GM19043 (cell line): ENCODE results near the gene B3GALT6.
"Not testable (repeated sequence)": the region's sequence is repeated elsewhere in the genome, so short reads cannot be mapped to it uniquely, and the experiment has no call there.

Experiments used
- ATAC-seq: cut with Tn5 transposase; IDR thresholded peaks from one replicate; pipeline ENCODE4 v1.9.1; 2021; ENCODE audit warnings: low read depth; ENCODE audit not compliant: unreplicated experiment

B3GALT6 gene

DNA sequence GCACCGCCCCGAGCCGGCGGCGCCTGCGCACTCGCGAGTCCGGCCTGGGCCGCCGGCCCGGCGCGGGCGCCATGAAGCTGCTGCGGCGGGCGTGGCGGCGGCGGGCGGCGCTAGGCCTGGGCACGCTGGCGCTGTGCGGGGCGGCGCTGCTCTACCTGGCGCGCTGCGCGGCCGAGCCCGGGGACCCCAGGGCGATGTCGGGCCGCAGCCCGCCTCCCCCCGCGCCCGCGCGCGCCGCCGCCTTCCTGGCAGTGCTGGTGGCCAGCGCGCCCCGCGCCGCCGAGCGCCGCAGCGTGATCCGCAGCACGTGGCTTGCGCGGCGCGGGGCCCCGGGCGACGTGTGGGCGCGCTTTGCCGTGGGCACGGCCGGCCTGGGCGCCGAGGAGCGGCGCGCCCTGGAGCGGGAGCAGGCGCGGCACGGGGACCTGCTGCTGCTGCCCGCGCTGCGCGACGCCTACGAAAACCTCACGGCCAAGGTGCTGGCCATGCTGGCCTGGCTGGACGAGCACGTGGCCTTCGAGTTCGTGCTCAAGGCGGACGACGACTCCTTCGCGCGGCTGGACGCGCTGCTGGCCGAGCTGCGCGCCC is at the start of gene B3GALT6:
Gene B3GALT6 (plus strand): TSS at position 30 of the 588 bp plus-strand sequence. CDS start 42 bp downstream, at position 72.
- ATAC-seq = no peak

- ATAC-seq = no peak
These were observed 49.4 kb upstream of the B3GALT6 start for GRCh38 chr1:1182491-1183220.

- ATAC-seq = no peak
These were observed 48.8 kb upstream of the B3GALT6 start for GRCh38 chr1:1183221-1183747.

- no peak for ATAC-seq
These were observed 47.9 kb upstream of the B3GALT6 start for GRCh38 chr1:1183833-1184775.

DNA sequence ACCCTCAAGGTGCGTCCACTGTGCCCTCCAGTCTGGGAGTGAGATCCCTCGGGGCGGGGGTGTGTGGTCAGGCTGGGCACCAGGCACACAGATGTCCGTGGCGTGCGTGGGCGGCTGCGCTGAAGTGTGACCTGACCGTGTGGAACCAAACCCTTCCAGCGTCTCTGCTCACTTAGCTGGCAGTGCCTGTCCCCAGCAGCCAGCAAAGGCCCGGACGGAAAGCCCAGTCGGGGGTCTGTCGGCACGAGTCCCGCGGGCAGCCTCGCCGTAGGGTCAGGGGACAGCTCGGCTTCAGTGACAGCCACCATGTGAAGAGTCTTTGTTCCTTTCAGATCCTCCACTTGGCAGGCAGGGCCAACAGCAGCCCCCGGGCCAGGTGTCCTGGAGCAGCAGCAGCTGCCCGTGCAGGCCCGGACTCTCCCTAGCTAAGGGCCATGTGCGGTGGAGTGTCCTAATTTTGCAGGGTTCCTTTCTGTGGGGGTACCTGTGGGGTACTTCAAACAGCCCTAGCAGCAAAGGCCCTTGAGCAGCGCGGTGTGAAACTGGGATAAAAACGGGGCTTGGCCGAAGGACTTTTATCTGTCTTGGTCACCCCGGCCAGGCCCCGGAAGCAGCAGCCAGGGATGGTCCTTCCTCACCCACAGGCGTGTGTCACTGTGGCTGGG is 46.8 kb upstream of the B3GALT6 start:
- no peak for ATAC-seq

DNA sequence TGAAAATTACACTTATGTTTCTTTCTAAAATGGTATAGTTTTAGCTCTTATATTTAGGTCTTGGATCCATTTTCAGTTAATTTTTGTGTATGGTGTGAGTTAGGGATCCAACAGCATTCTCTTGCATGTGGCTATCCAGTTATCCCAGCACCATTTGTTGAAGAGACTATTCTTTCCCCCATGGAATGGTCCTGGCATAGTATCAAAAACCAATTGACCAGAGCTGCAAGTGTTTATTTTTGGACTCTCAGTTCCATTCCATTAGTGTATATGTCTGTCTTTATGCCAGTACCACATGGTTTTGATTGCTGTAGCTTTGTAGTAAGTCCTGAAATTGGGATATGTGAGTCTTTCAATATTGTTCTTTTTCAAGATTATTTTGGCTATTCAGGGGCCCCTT is 44.1 kb upstream of the B3GALT6 start:
- ATAC-seq = no peak

DNA sequence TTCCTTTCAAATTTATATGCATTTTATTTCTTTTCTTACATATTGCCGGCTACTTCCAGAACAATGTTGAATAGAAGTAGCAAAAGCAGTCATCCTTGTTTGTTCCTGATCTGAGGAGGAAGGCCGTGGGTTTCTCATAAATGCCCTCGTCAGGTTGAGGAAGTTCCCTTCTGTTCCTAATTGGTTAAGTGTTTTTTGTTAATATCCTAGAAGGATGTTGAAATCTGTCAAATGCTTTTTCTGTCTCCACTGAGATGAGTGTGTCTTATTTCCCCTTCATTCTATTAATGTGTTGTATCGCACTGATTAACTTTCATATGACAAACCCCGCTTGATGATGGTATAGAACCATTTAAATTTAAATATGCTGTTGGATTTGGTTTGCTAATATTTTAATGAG is 42.9 kb upstream of the B3GALT6 start:
- ATAC-seq = no peak

DNA sequence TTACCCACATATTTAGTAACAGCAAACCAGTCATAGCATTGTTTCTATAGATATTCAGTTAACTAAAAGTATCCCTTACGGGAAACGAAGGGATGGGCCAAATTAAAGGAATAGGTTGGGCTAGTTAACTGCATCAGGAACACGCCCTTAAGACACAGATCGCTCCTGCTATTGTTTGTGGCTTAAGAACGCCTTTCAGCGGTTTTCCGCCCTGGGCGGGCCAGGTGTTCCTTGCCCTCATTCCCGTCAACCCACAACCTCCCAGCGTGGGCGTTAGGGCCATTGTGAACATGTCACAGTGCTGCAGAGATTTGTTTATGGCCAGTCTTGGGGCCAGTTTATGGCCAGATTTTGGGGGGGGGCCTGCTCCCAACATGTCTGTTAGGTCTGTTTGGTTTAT is 40.3 kb upstream of the B3GALT6 start:
- ATAC-seq = no peak

DNA sequence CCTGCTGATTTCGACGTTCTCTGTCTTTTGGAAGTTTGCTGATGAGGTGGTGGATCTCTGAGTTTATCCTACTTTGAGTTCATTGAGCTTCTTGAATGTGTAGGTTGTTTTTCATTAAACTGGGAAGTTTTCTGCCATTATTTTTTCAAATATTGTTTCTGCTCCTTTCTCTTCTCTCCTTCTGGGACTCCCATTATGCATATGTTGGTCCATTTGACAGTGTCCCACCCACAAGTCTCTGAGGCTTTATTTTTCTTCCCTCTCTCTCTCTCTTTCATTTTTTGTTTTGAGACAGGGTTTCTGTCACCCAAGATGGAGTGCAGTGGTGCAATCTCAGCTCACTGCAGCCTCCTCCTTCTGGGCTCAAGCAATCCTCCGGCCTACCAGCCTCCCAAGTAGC is 37.3 kb upstream of the B3GALT6 start:
- ATAC-seq = no peak

DNA sequence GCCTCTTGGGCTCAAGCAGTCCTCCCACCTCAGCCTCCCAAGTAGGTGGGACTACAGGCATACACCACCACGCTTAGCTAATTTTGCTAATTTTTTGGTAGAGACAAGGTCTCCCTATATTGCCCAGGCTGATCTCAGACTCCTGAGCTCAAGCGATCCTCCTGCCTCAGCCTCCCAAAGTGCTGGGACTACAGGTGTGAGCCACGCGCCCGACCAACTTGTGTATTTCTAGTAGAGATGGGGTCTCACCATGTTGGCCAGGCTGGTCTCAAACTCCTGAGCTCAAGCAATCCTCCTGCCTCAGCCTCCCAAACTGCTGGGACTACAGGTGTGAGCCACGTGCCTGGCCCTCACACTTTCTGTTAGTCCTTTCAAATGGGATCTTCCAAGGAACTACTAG is 36.3 kb upstream of the B3GALT6 start:
- ATAC-seq = not testable (repeated sequence)

DNA sequence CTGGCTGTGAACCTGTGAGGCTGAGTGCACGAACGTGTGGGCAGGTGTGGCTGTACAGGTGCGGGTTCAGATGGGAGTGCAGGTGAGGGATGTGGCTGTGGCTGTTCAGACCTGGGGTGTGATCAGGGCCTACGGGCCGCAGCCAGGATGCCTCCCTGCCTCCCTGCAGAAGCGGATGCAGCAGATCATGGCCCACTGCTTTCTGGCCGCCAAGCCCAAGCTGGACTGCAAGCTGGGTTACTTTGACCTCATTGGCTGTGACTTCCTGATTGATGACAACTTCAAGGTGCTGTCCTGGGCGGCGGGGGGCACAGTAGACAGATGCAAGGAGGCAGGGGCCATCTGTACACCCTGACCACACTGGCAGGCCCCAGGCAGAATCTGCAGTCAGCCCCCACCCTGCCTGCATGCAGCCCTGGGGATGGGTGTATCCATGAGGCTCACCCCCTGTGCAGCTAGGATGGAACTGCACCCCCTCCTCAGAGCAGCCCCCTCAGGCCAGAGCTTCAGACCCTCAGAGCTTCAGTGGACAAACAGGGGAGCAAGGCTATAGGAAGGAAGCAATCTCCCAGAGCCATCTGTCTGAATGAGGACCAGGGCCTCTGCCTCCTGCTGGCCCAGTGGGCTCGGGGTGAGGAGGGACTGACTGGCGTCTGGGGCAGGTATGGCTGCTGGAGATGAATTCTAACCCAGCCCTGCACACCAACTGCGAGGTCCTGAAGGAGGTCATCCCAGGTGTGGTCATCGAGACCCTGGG is 35.4 kb upstream of the B3GALT6 start:
- ATAC-seq = no peak

DNA sequence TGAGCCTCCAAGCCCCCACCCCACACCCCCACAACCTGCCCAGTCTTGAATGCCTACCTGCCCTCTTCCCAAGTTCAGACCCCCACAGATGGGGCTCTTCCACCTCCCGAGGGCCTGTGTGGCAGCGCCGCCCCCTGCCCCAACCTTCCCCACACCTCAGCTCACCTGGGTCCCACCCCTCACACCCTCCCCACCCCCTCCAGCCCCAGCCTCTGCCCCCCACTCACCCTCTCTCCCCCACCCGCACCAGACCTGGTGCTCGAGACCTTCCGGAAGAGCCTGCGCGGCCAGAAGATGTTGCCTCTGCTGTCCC is 34.9 kb upstream of the B3GALT6 start:
- ATAC-seq = no peak

DNA sequence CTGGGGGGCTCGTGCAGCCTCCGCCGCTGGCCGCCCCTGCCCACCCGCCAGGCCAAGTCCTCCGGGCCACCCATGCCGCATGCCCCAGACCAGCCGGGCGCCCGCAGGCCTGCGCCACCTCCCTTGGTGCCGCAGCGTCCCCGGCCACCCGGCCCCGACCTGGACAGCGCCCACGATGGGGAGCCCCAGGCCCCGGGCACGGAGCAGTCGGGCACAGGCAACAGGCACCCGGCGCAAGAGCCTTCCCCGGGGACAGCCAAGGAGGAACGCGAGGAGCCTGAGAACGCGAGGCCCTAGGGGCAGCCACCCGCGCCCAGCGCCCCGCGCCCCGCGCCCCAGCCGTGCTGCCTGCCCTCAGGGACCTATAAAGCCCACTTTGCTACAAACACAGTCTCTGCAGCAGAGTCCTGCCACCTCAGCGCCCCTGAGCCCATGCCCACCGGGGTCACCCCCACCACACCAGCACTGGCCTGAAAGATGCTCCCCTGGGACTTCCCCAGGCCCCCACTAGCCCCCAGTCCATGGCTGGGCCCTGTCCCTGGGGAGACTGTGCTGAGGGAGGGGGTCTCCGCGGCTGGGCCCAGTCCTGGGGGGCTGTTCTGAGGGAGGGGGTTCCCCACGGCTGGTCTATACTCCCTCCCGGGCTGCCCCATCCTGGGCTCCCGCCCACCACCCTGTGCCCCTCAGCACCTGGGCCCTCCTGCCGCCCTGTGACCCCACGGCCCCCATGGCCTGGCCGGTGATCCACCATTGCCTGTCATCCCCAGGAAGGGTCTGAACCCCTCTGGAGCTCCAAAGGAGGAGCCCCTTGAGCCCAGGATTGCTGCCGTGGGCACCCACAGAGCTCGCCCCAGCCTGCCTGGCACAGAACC is 34.2 kb upstream of the B3GALT6 start:
- ATAC-seq = no peak

GRCh38 chr1:1198423-1199140 is 33.5 kb upstream of the B3GALT6 start:
- ATAC-seq = no peak

GRCh38 chr1:1199141-1199960 is 32.7 kb upstream of the B3GALT6 start:
- no peak for ATAC-seq

GRCh38 chr1:1199961-1200875 is 31.8 kb upstream of the B3GALT6 start:
- ATAC-seq = no peak
